Measurements from ENCODE around the gene IL13.

DNA sequence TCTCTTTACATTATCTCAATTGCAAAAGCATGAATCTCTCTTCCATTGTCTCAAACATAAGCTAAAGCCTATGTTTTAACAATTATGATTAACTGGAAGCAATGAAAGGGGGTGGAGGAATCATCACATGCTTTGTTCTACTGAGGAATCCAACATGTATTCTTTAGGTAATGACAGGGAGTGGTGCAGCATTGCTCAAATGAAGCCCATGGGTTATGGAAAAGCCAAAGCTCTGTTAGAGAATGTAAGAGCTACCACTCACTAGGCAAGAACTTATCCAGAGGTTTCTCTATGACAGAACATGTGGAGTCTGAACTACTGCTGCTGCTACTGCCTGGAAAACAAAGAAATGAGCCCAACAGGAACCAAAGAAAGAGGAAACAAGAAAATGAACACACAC, 50.7 kb downstream of the IL13 start:
- TF ChIP-seq ZNF565 (CRISPR knock-in tag; conservative IDR thresholded peaks at IDR 0.05; ENCODE audit: low read depth) (no peak), CREB5 (CRISPR knock-in tag; IDR thresholded peaks at IDR 0.05; ENCODE audit: low read depth) (no peak), ZNF70 (CRISPR knock-in tag; IDR thresholded peaks at IDR 0.05) (no peak), RARB (CRISPR knock-in tag; IDR thresholded peaks at IDR 0.05) (no peak), ZFP30 (CRISPR knock-in tag; IDR thresholded peaks at IDR 0.05) (no peak), ISL1 (CRISPR knock-in tag; IDR thresholded peaks at IDR 0.05) (no peak)
- TF ChIP-seq, protein P1, sequence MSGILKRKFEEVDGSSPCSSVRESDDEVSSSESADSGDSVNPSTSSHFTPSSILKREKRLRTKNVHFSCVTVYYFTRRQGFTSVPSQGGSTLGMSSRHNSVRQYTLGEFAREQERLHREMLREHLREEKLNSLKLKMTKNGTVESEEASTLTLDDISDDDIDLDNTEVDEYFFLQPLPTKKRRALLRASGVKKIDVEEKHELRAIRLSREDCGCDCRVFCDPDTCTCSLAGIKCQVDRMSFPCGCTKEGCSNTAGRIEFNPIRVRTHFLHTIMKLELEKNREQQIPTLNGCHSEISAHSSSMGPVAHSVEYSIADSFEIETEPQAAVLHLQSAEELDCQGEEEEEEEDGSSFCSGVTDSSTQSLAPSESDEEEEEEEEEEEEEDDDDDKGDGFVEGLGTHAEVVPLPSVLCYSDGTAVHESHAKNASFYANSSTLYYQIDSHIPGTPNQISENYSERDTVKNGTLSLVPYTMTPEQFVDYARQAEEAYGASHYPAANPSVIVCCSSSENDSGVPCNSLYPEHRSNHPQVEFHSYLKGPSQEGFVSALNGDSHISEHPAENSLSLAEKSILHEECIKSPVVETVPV (CRISPR knock-in tag; IDR thresholded peaks at IDR 0.05) = no peak
- TF ChIP-seq, protein P2, sequence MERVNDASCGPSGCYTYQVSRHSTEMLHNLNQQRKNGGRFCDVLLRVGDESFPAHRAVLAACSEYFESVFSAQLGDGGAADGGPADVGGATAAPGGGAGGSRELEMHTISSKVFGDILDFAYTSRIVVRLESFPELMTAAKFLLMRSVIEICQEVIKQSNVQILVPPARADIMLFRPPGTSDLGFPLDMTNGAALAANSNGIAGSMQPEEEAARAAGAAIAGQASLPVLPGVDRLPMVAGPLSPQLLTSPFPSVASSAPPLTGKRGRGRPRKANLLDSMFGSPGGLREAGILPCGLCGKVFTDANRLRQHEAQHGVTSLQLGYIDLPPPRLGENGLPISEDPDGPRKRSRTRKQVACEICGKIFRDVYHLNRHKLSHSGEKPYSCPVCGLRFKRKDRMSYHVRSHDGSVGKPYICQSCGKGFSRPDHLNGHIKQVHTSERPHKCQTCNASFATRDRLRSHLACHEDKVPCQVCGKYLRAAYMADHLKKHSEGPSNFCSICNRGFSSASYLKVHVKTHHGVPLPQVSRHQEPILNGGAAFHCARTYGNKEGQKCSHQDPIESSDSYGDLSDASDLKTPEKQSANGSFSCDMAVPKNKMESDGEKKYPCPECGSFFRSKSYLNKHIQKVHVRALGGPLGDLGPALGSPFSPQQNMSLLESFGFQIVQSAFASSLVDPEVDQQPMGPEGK (CRISPR knock-in tag; IDR thresholded peaks at IDR 0.05; ENCODE audit: borderline replicate concordance) = no peak
